Measurements from ENCODE around the gene AEBP1. TPM values are rescaled to one million over a fixed set of nuclear protein-coding genes. Genes with fewer than 3 reads are reported as not detected.

Gene AEBP1
- total RNA-seq, 1 experiment from 2014 or later: 0.54 TPM

- no peak for DNase-seq
- BruUV-seq (replicated peaks): no TSS peak
- H3K9me3 Mint-ChIP-seq (ENCODE audit: unreplicated experiment): no peaks in the 10 kb centered on the region
- H3K4me1 ChIP-seq: no peaks in the 10 kb centered on the region
- no peaks in the 10 kb centered on the region for H3K27me3 ChIP-seq (replicated peaks; ENCODE audit: control insufficient read depth, insufficient read depth, low read length)
- peaks cover 6% of the 10 kb centered on the region for H3K36me3 Mint-ChIP-seq (ENCODE audit: insufficient read depth, unreplicated experiment)
- no peak for TF ChIP-seq CTCF (IDR thresholded peaks at IDR 0.05; ENCODE audit: insufficient read depth in 1 of 2, low read depth in 1 of 2, low read length in 1 of 2, severe bottlenecking in 1 of 2, unreplicated experiment in 1 of 2)
- ChIA-PET CTCF (no interaction called here), POLR2A (no interaction called here)
- peak overlapping the region; percentile 78 for H3K4me3 Mint-ChIP-seq (ENCODE audit: unreplicated experiment)
- no peaks in the 10 kb centered on the region for H3K9me3 ChIP-seq
- H3K36me3 ChIP-seq (ENCODE audit: control insufficient read depth, insufficient read depth, low read length): peaks cover 5% of the 10 kb centered on the region
- H3K4me1 Mint-ChIP-seq (ENCODE audit: low read depth, unreplicated experiment): no peaks in the 10 kb centered on the region
- H3K4me3 ChIP-seq (ENCODE audit: low read depth, low read length): no peak overlapping the region
- no peaks in the 10 kb centered on the region for H3K27me3 Mint-ChIP-seq (ENCODE audit: insufficient read depth, unreplicated experiment)
- no peak overlapping the region for H3K27ac Mint-ChIP-seq (ENCODE audit: unreplicated experiment)
- intact Hi-C loops (cut with micrococcal nuclease; ENCODE audit: unreplicated experiment): loop anchor here (5.0 kb wide), 2 partner anchors 66 to 119 kb away; partner anchors contain the start of gene YKT6
These were observed 20.3 kb upstream of the AEBP1 start for GRCh38 chr7:44083796-44084195.

GRCh38 chr7:44084701-44085100 is 19.4 kb upstream of the AEBP1 start:
- Mint-ChIP-seq H3K9me3 (ENCODE audit: unreplicated experiment) (no peaks in the 10 kb centered on the region), H3K4me3 (ENCODE audit: unreplicated experiment) (no peak overlapping the region), H3K27me3 (ENCODE audit: insufficient read depth, unreplicated experiment) (no peaks in the 10 kb centered on the region), H3K36me3 (ENCODE audit: insufficient read depth, unreplicated experiment) (peaks cover 6% of the 10 kb centered on the region), H3K27ac (ENCODE audit: unreplicated experiment) (no peak overlapping the region), H3K4me1 (ENCODE audit: low read depth, unreplicated experiment) (no peaks in the 10 kb centered on the region)
- CTCF ChIA-PET: no interaction called here
- H3K36me3 ChIP-seq (ENCODE audit: control insufficient read depth, insufficient read depth, low read length): peaks cover 5% of the 10 kb centered on the region
- no peak overlapping the region for H3K4me3 ChIP-seq (ENCODE audit: low read depth, low read length)
- no peak for TF ChIP-seq CTCF (IDR thresholded peaks at IDR 0.05; ENCODE audit: insufficient read depth in 1 of 2, low read depth in 1 of 2, low read length in 1 of 2, severe bottlenecking in 1 of 2, unreplicated experiment in 1 of 2)
- intact Hi-C loops (cut with micrococcal nuclease; ENCODE audit: unreplicated experiment): loop anchor here (5.0 kb wide), 2 partner anchors 67 to 118 kb away; partner anchors contain the start of gene YKT6
- BruUV-seq (replicated peaks): no TSS peak
- H3K27me3 ChIP-seq (replicated peaks; ENCODE audit: control insufficient read depth, insufficient read depth, low read length): no peaks in the 10 kb centered on the region
- no peak for DNase-seq
- H3K4me1 ChIP-seq: no peaks in the 10 kb centered on the region
- no peaks in the 10 kb centered on the region for H3K9me3 ChIP-seq
- POLR2A ChIA-PET: no interaction called here

GRCh38 chr7:44085546-44085945 is 18.6 kb upstream of the AEBP1 start:
- intact Hi-C loops (cut with micrococcal nuclease; ENCODE audit: unreplicated experiment): no loop called here

More at GRCh38 chr7:44085546-44085945, 18.6 kb upstream of the AEBP1 start:
- Mint-ChIP-seq H3K36me3 (ENCODE audit: insufficient read depth, unreplicated experiment) (peaks cover 6% of the 10 kb centered on the region), H3K27ac (ENCODE audit: unreplicated experiment) (no peak overlapping the region), H3K4me3 (ENCODE audit: unreplicated experiment) (no peak overlapping the region), H3K27me3 (ENCODE audit: insufficient read depth, unreplicated experiment) (no peaks in the 10 kb centered on the region), H3K9me3 (ENCODE audit: unreplicated experiment) (no peaks in the 10 kb centered on the region), H3K4me1 (ENCODE audit: low read depth, unreplicated experiment) (no peaks in the 10 kb centered on the region)
- no peak for DNase-seq
- no peak for TF ChIP-seq CTCF (IDR thresholded peaks at IDR 0.05; ENCODE audit: insufficient read depth in 1 of 2, low read depth in 1 of 2, low read length in 1 of 2, severe bottlenecking in 1 of 2, unreplicated experiment in 1 of 2)
- BruUV-seq (replicated peaks): no TSS peak
- H3K4me1 ChIP-seq: no peaks in the 10 kb centered on the region
- no peaks in the 10 kb centered on the region for H3K27me3 ChIP-seq (replicated peaks; ENCODE audit: control insufficient read depth, insufficient read depth, low read length)
- peaks cover under 1% of the 10 kb centered on the region; the same call in 1 of the 2 replicates for H3K36me3 ChIP-seq (ENCODE audit: control insufficient read depth, insufficient read depth, low read length)
- POLR2A ChIA-PET: no interaction called here
- CTCF ChIA-PET: no interaction called here
- no peaks in the 10 kb centered on the region for H3K9me3 ChIP-seq
- H3K4me3 ChIP-seq (ENCODE audit: low read depth, low read length): no peak overlapping the region

All from Caco-2 (cell line).